ENCODE data around the gene ENO1. TPM values are rescaled to one million over a fixed set of nuclear protein-coding genes. Genes with fewer than 3 reads are reported as not detected.
A peak's percentile ranks its signal among the peaks of the same experiment; 100 is the strongest.

ENO1 gene
- total and polyA plus RNA-seq, 2 of the 4 experiments (the other 2 are of a cell fraction), result 2,125 to 3,643 TPM

DNA sequence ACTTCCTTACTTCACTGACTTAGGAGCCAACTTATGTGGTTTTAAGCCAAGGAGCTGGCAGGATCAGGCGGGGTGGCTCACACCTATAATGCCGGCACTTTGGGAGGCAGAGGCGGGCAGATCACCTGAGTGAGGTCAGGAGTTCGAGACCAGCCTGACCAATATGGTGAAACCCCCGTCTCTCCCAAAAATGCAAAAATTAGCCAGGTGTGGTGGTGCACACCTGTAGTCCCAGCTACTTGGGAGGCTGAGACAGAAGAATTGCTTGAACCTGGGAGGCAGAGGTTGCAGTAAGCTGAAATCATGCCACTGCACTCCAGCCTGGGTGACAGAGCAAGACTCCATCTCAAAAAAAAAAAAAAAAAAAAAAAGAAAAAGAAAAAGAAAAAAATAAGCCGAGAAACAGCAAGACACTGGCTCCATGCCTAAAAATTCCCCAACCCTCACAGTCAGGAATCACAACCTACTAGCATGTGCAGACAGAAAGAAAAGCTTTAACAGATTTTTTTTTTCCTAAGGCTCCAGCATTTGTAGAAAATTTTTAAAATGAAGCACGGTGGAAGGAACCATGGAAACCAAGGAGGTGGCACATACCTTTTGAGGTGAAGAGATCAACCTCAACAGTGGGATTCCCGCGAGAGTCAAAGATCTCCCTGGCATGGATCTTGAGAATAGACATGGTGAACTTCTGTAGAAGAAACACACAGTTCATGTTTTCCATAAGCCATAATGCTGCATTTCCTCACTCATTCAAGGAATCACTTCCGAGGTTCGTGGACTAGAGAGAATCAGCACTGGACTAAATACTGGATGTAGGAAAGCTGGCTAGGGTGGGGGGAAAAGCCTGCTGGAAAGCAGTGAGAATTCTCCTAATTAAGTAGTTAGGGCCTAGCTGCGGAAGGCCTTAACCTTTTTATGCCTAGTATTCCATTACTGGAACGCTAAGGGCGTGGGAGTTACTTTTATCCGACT lies 4.0 kb downstream of the ENO1 start:
- H3K18ac ChIP-seq (ENCODE audit: low read depth, low read length), result no peak overlapping the region
- 0 out of 2 replicates have a peak overlapping the region, but pooled peaks have one; percentile 22 for H2AK5ac ChIP-seq (ENCODE audit: low read depth, low read length)
- no peak overlapping the region for H2BK15ac ChIP-seq (ENCODE audit: low read depth, low read length)
- peak overlapping the region in 1 of 2 experiments; percentile 2; a peak in 1 of 4 replicates for H4K8ac ChIP-seq (ENCODE audit: low read depth in 2 of 2, low read length in 2 of 2)
- WGBS, 2 experiments (ENCODE audit: extremely low coverage in 2 of 2, insufficient read length in 1 of 2), result 100% methylated on average over 1 of the region's 15 CpGs; no CpG with 5 or more reads in 1 of the 2 experiments
- H3K9ac ChIP-seq (ENCODE audit: low read depth, low read length), result peak overlapping the region; percentile 38; the same call in 1 of the 2 replicates
- H3K4me2 ChIP-seq (ENCODE audit: low read depth, low read length), result peak overlapping the region; percentile 60
- H3K14ac ChIP-seq (replicated peaks; ENCODE audit: low read depth, low read length), result 0 out of 2 replicates have a peak overlapping the region, but pooled peaks have one; percentile 8
- intact Hi-C loops (cut with micrococcal nuclease) (loop anchor here (5.0 kb wide), 2 partner anchors 113 to 133 kb away; no protein-coding TSS in a partner anchor), in situ Hi-C loops (cut with MboI; ENCODE audit: low sequenced_read_pairs) (loop anchor here (25.0 kb wide), 1 partner anchor 887 kb away; no protein-coding TSS in a partner anchor), dilution Hi-C loops (cut with HindIII; ENCODE audit: low sequenced_read_pairs, unreplicated experiment) (no loop called here)
- no peak overlapping the region for H4K91ac ChIP-seq (ENCODE audit: insufficient read depth, low read depth, low read length)
- H2AK9ac ChIP-seq (replicated peaks; ENCODE audit: low read depth, low read length, poor library complexity), result no peak overlapping the region
- peaks cover 24% of the 10 kb centered on the region for H3K9me1 ChIP-seq (ENCODE audit: insufficient read depth, low read length)
- CTCF ChIA-PET, result interaction anchor here (0.9 to 1.2 kb wide), 2 partner anchors 10 to 12 kb away, joined by 3 to 5 read pairs; no protein-coding TSS in a partner anchor
- POLR2A ChIA-PET (ENCODE audit: unreplicated experiment), result no interaction called here
- H3K4me3 ChIP-seq (ENCODE audit: insufficient read depth, low read depth, low read length), result no peak overlapping the region
- no TSS peak for BruUV-seq (replicated peaks)
- H3K23ac ChIP-seq (ENCODE audit: low read depth, low read length), result peak overlapping the region; percentile 28
- H3K56ac ChIP-seq (ENCODE audit: extremely low read depth, insufficient read depth, low read length), result 0 out of 2 replicates have a peak overlapping the region, but pooled peaks have one; percentile 16
- H4K5ac ChIP-seq (ENCODE audit: low read depth, low read length), result no peak overlapping the region
- DNase-seq (peak; percentile 61), ATAC-seq (ENCODE audit: low read depth) (no peak)
- peak overlapping the region; percentile 44 for H3K4ac ChIP-seq (ENCODE audit: low read depth, low read length)
- H2BK5ac ChIP-seq (ENCODE audit: low read depth, low read length, poor library complexity, severe bottlenecking), result peak overlapping the region; percentile 18
- H2BK20ac ChIP-seq (ENCODE audit: low read depth, low read length), result no peak overlapping the region
- no peaks in the 10 kb centered on the region for H3K9me3 ChIP-seq (ENCODE audit: control insufficient read depth, insufficient read depth, low read length)
- no peaks in the 10 kb centered on the region for H3K27me3 ChIP-seq (ENCODE audit: control insufficient read depth, insufficient read depth, low read length)
- peaks cover 29 to 57% of the 10 kb centered on the region in 2 experiments for H3K79me1 ChIP-seq (ENCODE audit: low read depth in 1 of 2, low read length in 2 of 2)
- H4K20me1 ChIP-seq (ENCODE audit: insufficient read depth, low read length), result peaks cover 89% of the 10 kb centered on the region
- H2BK120ac ChIP-seq (ENCODE audit: low read depth, low read length), result no peak overlapping the region
- H3K4me1 ChIP-seq (ENCODE audit: control insufficient read depth, insufficient read depth, low read length), result peaks cover 43% of the 10 kb centered on the region
- H3K36me3 ChIP-seq (ENCODE audit: control insufficient read depth, insufficient read depth, low read length), result peaks cover 58% of the 10 kb centered on the region
- no peak overlapping the region for H2AFZ ChIP-seq (replicated peaks; ENCODE audit: low read length, poor library complexity)
- H3K27ac ChIP-seq (ENCODE audit: insufficient read depth, low read length), result peak overlapping the region; percentile 41
- TF ChIP-seq ELK1 (IDR thresholded peaks at IDR 0.05; ENCODE audit: borderline replicate concordance, low read depth, low read length), result no peak
- TF ChIP-seq, protein P1, sequence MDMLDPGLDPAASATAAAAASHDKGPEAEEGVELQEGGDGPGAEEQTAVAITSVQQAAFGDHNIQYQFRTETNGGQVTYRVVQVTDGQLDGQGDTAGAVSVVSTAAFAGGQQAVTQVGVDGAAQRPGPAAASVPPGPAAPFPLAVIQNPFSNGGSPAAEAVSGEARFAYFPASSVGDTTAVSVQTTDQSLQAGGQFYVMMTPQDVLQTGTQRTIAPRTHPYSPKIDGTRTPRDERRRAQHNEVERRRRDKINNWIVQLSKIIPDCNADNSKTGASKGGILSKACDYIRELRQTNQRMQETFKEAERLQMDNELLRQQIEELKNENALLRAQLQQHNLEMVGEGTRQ (IDR thresholded peaks at IDR 0.05; ENCODE audit: low read depth, low read length), result no peak
- TF ChIP-seq POLR2A (IDR thresholded peaks at IDR 0.05; ENCODE audit: low read depth, low read length), result no peak
- no peak for TF ChIP-seq SMC3 (IDR thresholded peaks at IDR 0.05; ENCODE audit: low read depth, low read length)
- no peak for TF ChIP-seq CTCF (conservative IDR thresholded peaks at IDR 0.05; ENCODE audit: low read depth, low read length)
- no peak for TF ChIP-seq MAFK (IDR thresholded peaks at IDR 0.05; ENCODE audit: low read depth, low read length)
- no peak for TF ChIP-seq NFE2L2 (IDR thresholded peaks at IDR 0.05; ENCODE audit: low read depth, low read length)
- no peak for TF ChIP-seq CEBPB (IDR thresholded peaks at IDR 0.05; ENCODE audit: low read depth, low read length)
- no peak for TF ChIP-seq MAZ (IDR thresholded peaks at IDR 0.05; ENCODE audit: borderline replicate concordance, low read depth, low read length)
- TF ChIP-seq RAD21 (IDR thresholded peaks at IDR 0.05; ENCODE audit: low read length), result no peak
- no peak for TF ChIP-seq MXI1 (IDR thresholded peaks at IDR 0.05; ENCODE audit: borderline replicate concordance, low read depth, low read length)
- no peak for TF ChIP-seq RFX5 (IDR thresholded peaks at IDR 0.05; ENCODE audit: low read depth, low read length)
- TF ChIP-seq BHLHE40 (IDR thresholded peaks at IDR 0.05; ENCODE audit: low read depth, low read length), result no peak
